Endothelial cell of umbilical vein (primary cell): Measurements from ENCODE around the gene CD72. TPM values are rescaled to one million over a fixed set of nuclear protein-coding genes. Genes with fewer than 3 reads are reported as not detected.

Experiments used
- BruUV-seq: library from RNA; stranded (reverse); fragments of 400-500 nt; replicated peaks from 2 replicates; lab custom pipeline; 2021; lab: Mats Ljungman, UMichigan
- CTCF ChIA-PET: fragments of 300-600, 350-600 bp; sonication (Branson Sonifier 250); formaldehyde crosslinking; loops from one replicate; lab custom pipeline; 2021; ENCODE audit warnings: antibody characterized with exemption, inconsistent platforms; lab: Charles Lee
- POLR2A ChIA-PET: fragments of 300-600, 350-600 bp; sonication (Branson Sonifier 250); formaldehyde crosslinking; loops from one replicate; lab custom pipeline; 2021; ENCODE audit warnings: antibody characterized with exemption, inconsistent platforms; lab: Charles Lee
- DNase-seq: peaks from one replicate; pipeline ENCODE4 v3.0.0-alpha.2; 2011; ENCODE audit warnings: low read depth, low spot score
- FAIRE-seq: peaks from 2 replicates; lab custom pipeline; 2011; peaks lifted over from hg19 to GRCh38; lab: Jason Lieb, UNC
- H2AFZ ChIP-seq: 2 replicates; pipeline ENCODE4 v1.6.0; 2012; ENCODE audit warnings: low read depth, low read length, control low read depth, inconsistent platforms
- H3K27ac ChIP-seq: 2 replicates; pipeline ENCODE4 v1.5.1; 2011; ENCODE audit warnings: low read depth, mild to moderate bottlenecking, control low read depth, low read length, moderate library complexity; ENCODE audit not compliant: insufficient read depth
- H3K27me3 ChIP-seq, 2 experiments: 2 replicates each; pipeline versions ENCODE4 v1.6.0 to v1.6.1; 2011; ENCODE audit warnings: low read length in 2 of 2, mixed read lengths in 1 of 2; ENCODE audit not compliant: control insufficient read depth in 2 of 2, insufficient read depth in 2 of 2
- H3K36me3 ChIP-seq, 2 experiments: 2 replicates in 1 of 2; 3 replicates in 1 of 2; pipeline ENCODE4 v1.5.1; 2011; ENCODE audit warnings: low read length in 2 of 2, mild to moderate bottlenecking in 1 of 2, moderate library complexity in 1 of 2; ENCODE audit not compliant: control insufficient read depth in 2 of 2, insufficient read depth in 2 of 2; ENCODE audit errors: extremely low read depth in 1 of 2
- H3K4me1 ChIP-seq: 3 replicates; pipeline ENCODE4 v1.5.1; 2011; ENCODE audit warnings: mild to moderate bottlenecking, low read length; ENCODE audit not compliant: control insufficient read depth, insufficient read depth; ENCODE audit errors: extremely low read depth
- H3K4me2 ChIP-seq: 2 replicates; pipeline ENCODE4 v1.6.1; 2011; ENCODE audit warnings: low read length, control low read depth, mixed read lengths; ENCODE audit not compliant: insufficient read depth
- H3K4me3 ChIP-seq, 3 experiments: fragments of 200-600 bp in 1 of 3; sonication (generic), shearing (Covaris generic) in 1 of 3; replicated peaks in 1 of 3; 2 replicates each; pipeline ENCODE4 v1.5.1; 2011 to 2016; ENCODE audit warnings: control low read depth in 3 of 3, low read length in 3 of 3, mild to moderate bottlenecking in 2 of 3, inconsistent platforms in 1 of 3, low read depth in 1 of 3, moderate library complexity in 1 of 3; ENCODE audit not compliant: insufficient read depth in 1 of 3
- H3K79me2 ChIP-seq: 2 replicates; pipeline ENCODE4 v1.6.0; 2012; ENCODE audit warnings: low read length, inconsistent platforms; ENCODE audit not compliant: control insufficient read depth, insufficient read depth
- H3K9ac ChIP-seq: replicated peaks from 2 replicates; pipeline ENCODE3; 2011; ENCODE audit warnings: low read length, control low read depth; ENCODE audit not compliant: insufficient read depth; ENCODE audit errors: extremely low read depth
- H3K9me1 ChIP-seq: replicated peaks from 3 replicates; pipeline ENCODE4 v1.6.0; 2011; ENCODE audit warnings: mild to moderate bottlenecking, low read length; ENCODE audit not compliant: control insufficient read depth, insufficient read depth; ENCODE audit errors: extremely low read depth
- H3K9me3 ChIP-seq: replicated peaks from 2 replicates; pipeline ENCODE4 v1.5.1; 2012; ENCODE audit warnings: low read length, inconsistent platforms; ENCODE audit not compliant: control insufficient read depth, insufficient read depth
- H4K20me1 ChIP-seq: replicated peaks from 2 replicates; pipeline ENCODE3; 2011; ENCODE audit warnings: mild to moderate bottlenecking, low read length; ENCODE audit not compliant: control insufficient read depth, insufficient read depth; ENCODE audit errors: extremely low read depth
- CTCF ChIP-seq, 2 donors: IDR thresholded peaks; 1 replicate in 1 of 2; 2 replicates in 1 of 2; pipeline ENCODE4 v1.5.1; 2011; ENCODE audit warnings: low read length in 2 of 2, mild to moderate bottlenecking in 2 of 2, moderate library complexity in 2 of 2, control low read depth in 1 of 2, inconsistent platforms in 1 of 2, low read depth in 1 of 2; ENCODE audit not compliant: insufficient read depth in 1 of 2; ENCODE audit errors: extremely low read depth in 1 of 2
- EZH2 ChIP-seq: IDR thresholded peaks from 2 replicates; pipeline ENCODE4 v1.6.1; 2012; ENCODE audit warnings: borderline replicate concordance, low read depth, mild to moderate bottlenecking, moderate library complexity, low read length, inconsistent platforms; ENCODE audit not compliant: severe bottlenecking
- FOS ChIP-seq: IDR thresholded peaks from 2 replicates; pipeline ENCODE4 v1.6.1; 2011; ENCODE audit warnings: mild to moderate bottlenecking, low read length, moderate library complexity, borderline replicate concordance; ENCODE audit not compliant: insufficient read depth
- GATA2 ChIP-seq: IDR thresholded peaks from 2 replicates; pipeline ENCODE4 v1.7.0; 2011; ENCODE audit warnings: low read depth, mild to moderate bottlenecking, moderate library complexity, mixed read lengths, low read length; ENCODE audit not compliant: insufficient read length, insufficient read depth
- JUN ChIP-seq: IDR thresholded peaks from 2 replicates; pipeline ENCODE4 v1.6.1; 2011; ENCODE audit warnings: borderline replicate concordance, low read depth; ENCODE audit not compliant: insufficient read length, insufficient read depth
- MAX ChIP-seq: IDR thresholded peaks from 2 replicates; pipeline ENCODE4 v1.6.1; 2011; ENCODE audit not compliant: insufficient read depth, insufficient read length
- MYC ChIP-seq: IDR thresholded peaks from one replicate; pipeline ENCODE4 v1.6.1; 2011; ENCODE audit warnings: mild to moderate bottlenecking, low read depth, low read length
- POLR2A ChIP-seq: IDR thresholded peaks from 2 replicates; pipeline ENCODE4 v1.6.1; 2012; ENCODE audit warnings: low read depth, mild to moderate bottlenecking, control low read depth, low read length
- POLR2AphosphoS5 ChIP-seq: IDR thresholded peaks from 2 replicates; pipeline ENCODE4 v1.6.1; 2012; ENCODE audit warnings: low read depth, mild to moderate bottlenecking, control low read depth, low read length, moderate library complexity; ENCODE audit not compliant: insufficient read depth
- dilution Hi-C: fragments of 300-500 bp; cut with MboI; formaldehyde crosslinking; loops from one replicate; pipeline ENCODE4 v1.15.0; 2019; ENCODE audit warnings: low sequenced_read_pairs; ENCODE audit not compliant: extremely low pct_ligation_motif_present
- intact Hi-C: fragments of 100-400 bp; cut with micrococcal nuclease; formaldehyde crosslinking; loops from one replicate; pipeline ENCODE4 v1.10.0; 2022
- polyA plus RNA-seq, 4 experiments: library from polyadenylated mRNA; depleted of rRNA in 3 of 4; stranded (reverse) in 3 of 4; unstranded in 1 of 4; fragments of >200 nt; gene quantifications; 2 replicates each; pipeline versions ENCODE4 v1.2.1 to v1.2.3, GENCODE V29; 2011 to 2012; ENCODE audit warnings: missing spikeins in 1 of 4
- total RNA-seq: library from RNA; stranded (reverse); gene quantifications from 2 replicates; pipeline ENCODE4 v1.2.3, GENCODE V29; 2021

Gene CD72
- total and polyA plus RNA-seq, 2 donors (not counting 3 experiments of a cell fraction or from before 2014, with no cell fraction given): 0.39 TPM; not detected in 1

GRCh38 chr9:35652829-35653209, 34.6 kb upstream of the CD72 start:
- ChIA-PET CTCF (interaction anchor here (1.5 kb wide), 1 partner anchor 44 kb away, joined by 3 read pairs; no protein-coding TSS in a partner anchor), POLR2A (no interaction called here)
- intact Hi-C loops (no loop called here), dilution Hi-C loops (no loop called here)
- H3K27ac ChIP-seq: no peak overlapping the region
- H2AFZ ChIP-seq: no peak overlapping the region
- no peak overlapping the region for H3K9ac ChIP-seq
- no peaks in the 10 kb centered on the region for H3K9me1 ChIP-seq
- H3K9me3 ChIP-seq: no peaks in the 10 kb centered on the region
- DNase-seq (no peak), FAIRE-seq (no peak)
- H3K27me3 ChIP-seq: peaks cover 0 to 2% of the 10 kb centered on the region in 2 experiments
- H3K36me3 ChIP-seq: no peaks in the 10 kb centered on the region
- no TSS peak for BruUV-seq
- no peak overlapping the region for H3K4me2 ChIP-seq
- no peak overlapping the region for H3K4me3 ChIP-seq
- H3K79me2 ChIP-seq: no peaks in the 10 kb centered on the region
- no peaks in the 10 kb centered on the region for H4K20me1 ChIP-seq
- TF ChIP-seq POLR2AphosphoS5 (no peak), MYC (no peak), MAX (no peak), POLR2A (no peak), GATA2 (no peak), FOS (no peak), EZH2 (no peak), CTCF (IDR thresholded peaks at IDR 0.05; ENCODE audit: extremely low read depth in 1 of 2, insufficient read depth in 1 of 2, low read depth in 1 of 2, low read length in 2 of 2) (no peak), JUN (no peak)
- no peaks in the 10 kb centered on the region for H3K4me1 ChIP-seq
